HUES64 (cell line): ENCODE measurements around the gene CCNO.

Experiments
- H3K27ac ChIP-seq: 2 replicates; pipeline ENCODE4 v1.7.0; 2013; ENCODE audit warnings: low read depth, low read length, inconsistent platforms
- H3K27me3 ChIP-seq: 2 replicates; pipeline ENCODE4 v1.6.1; 2013; ENCODE audit warnings: mild to moderate bottlenecking, low read length; ENCODE audit not compliant: insufficient read depth
- H3K36me3 ChIP-seq: 2 replicates; pipeline ENCODE4 v1.6.1; 2013; ENCODE audit warnings: mild to moderate bottlenecking, low read length; ENCODE audit not compliant: insufficient read depth
- H3K4me1 ChIP-seq: 2 replicates; pipeline ENCODE4 v1.6.1; 2013; ENCODE audit warnings: mild to moderate bottlenecking, low read length, moderate library complexity; ENCODE audit not compliant: insufficient read depth
- H3K4me3 ChIP-seq: 2 replicates; pipeline ENCODE4 v1.5.1; 2013; ENCODE audit warnings: mild to moderate bottlenecking, low read length, moderate library complexity
- H3K9ac ChIP-seq: 2 replicates; pipeline ENCODE4 v1.6.1; 2013; ENCODE audit warnings: mild to moderate bottlenecking, low read depth, low read length
- H3K9me3 ChIP-seq: 2 replicates; pipeline ENCODE4 v1.6.1; 2013; ENCODE audit warnings: low read depth, low read length; ENCODE audit not compliant: insufficient read depth
- WGBS: fragments of 150-250, 120-280 bp; methylation state at CpG from one replicate; pipeline ENCODE4 v1.1.7; 2013; ENCODE audit warnings: missing lambda C conversion rate; 5-methylcytosine and 5-hydroxymethylcytosine counted together

Gene CCNO

GRCh38 chr5:55222092-55222984 is 11.1 kb downstream of the CCNO start:
- no peak overlapping the region for H3K4me3 ChIP-seq
- H3K9ac ChIP-seq = no peak overlapping the region
- peaks cover 99% of the 10 kb centered on the region for H3K27me3 ChIP-seq
- no peaks in the 10 kb centered on the region for H3K9me3 ChIP-seq
- 9% methylated on average over 30 of the region's 30 CpGs for WGBS
- H3K4me1 ChIP-seq = peaks cover 33% of the 10 kb centered on the region
- no peaks in the 10 kb centered on the region for H3K36me3 ChIP-seq
- H3K27ac ChIP-seq = no peak overlapping the region

- peak overlapping the region; percentile 50 for H3K4me3 ChIP-seq
- peaks cover 33% of the 10 kb centered on the region for H3K4me1 ChIP-seq
These were observed 12.8 kb downstream of the CCNO start for GRCh38 chr5:55220433-55221185.

GRCh38 chr5:55219770-55220169 is 13.6 kb downstream of the CCNO start:
- Histone ChIP-seq H3K27me3 (peaks cover 79% of the 10 kb centered on the region), H3K9me3 (no peaks in the 10 kb centered on the region), H3K27ac (no peak overlapping the region), H3K4me3 (peak overlapping the region; percentile 50), H3K9ac (no peak overlapping the region), H3K36me3 (no peaks in the 10 kb centered on the region), H3K4me1 (peaks cover 33% of the 10 kb centered on the region)
- 84% methylated on average over 3 of the region's 3 CpGs for WGBS

More at GRCh38 chr5:55220433-55221185, 12.8 kb downstream of the CCNO start:
- WGBS = under 1% methylated on average over 62 of the region's 62 CpGs
- Histone ChIP-seq H3K27me3 (peaks cover 87% of the 10 kb centered on the region), H3K36me3 (no peaks in the 10 kb centered on the region), H3K9me3 (no peaks in the 10 kb centered on the region), H3K27ac (no peak overlapping the region), H3K9ac (no peak overlapping the region)

GRCh38 chr5:55218967-55219366 is 14.4 kb downstream of the CCNO start:
- Histone ChIP-seq H3K9ac (no peak overlapping the region), H3K4me1 (peaks cover 33% of the 10 kb centered on the region), H3K27ac (no peak overlapping the region), H3K4me3 (no peak overlapping the region), H3K9me3 (no peaks in the 10 kb centered on the region), H3K36me3 (no peaks in the 10 kb centered on the region), H3K27me3 (peaks cover 71% of the 10 kb centered on the region)
- whole genome bisulfite sequencing = 53% methylated on average over 3 of the region's 4 CpGs

- 93% methylated on average over 1 of the region's 2 CpGs for WGBS
- H3K9me3 ChIP-seq = no peaks in the 10 kb centered on the region
- no peaks in the 10 kb centered on the region for H3K4me1 ChIP-seq
- peaks cover 9% of the 10 kb centered on the region; the same call in 1 of the 2 replicates for H3K27me3 ChIP-seq
- no peak overlapping the region for H3K9ac ChIP-seq
- no peak overlapping the region for H3K4me3 ChIP-seq
- no peaks in the 10 kb centered on the region for H3K36me3 ChIP-seq
- H3K27ac ChIP-seq = no peak overlapping the region
These were observed 22.1 kb downstream of the CCNO start for GRCh38 chr5:55211184-55211874.

- WGBS = 96% methylated on average over 2 of the region's 2 CpGs
- Histone ChIP-seq H3K9me3 (no peaks in the 10 kb centered on the region), H3K27ac (no peak overlapping the region), H3K36me3 (no peaks in the 10 kb centered on the region), H3K9ac (no peak overlapping the region), H3K4me3 (no peak overlapping the region), H3K27me3 (peaks cover 12% of the 10 kb centered on the region; the same call in 1 of the 2 replicates), H3K4me1 (no peaks in the 10 kb centered on the region)
These were observed 28.4 kb downstream of the CCNO start for GRCh38 chr5:55205001-55205400.

- WGBS = 94% methylated on average over 2 of the region's 2 CpGs
- no peak overlapping the region for H3K9ac ChIP-seq
- H3K4me3 ChIP-seq = no peak overlapping the region
- H3K27ac ChIP-seq = no peak overlapping the region
- no peaks in the 10 kb centered on the region for H3K36me3 ChIP-seq
- H3K4me1 ChIP-seq = no peaks in the 10 kb centered on the region
- no peaks in the 10 kb centered on the region for H3K9me3 ChIP-seq
- H3K27me3 ChIP-seq = peaks cover 37% of the 10 kb centered on the region
These were observed 42.2 kb downstream of the CCNO start for GRCh38 chr5:55191165-55191564.

- WGBS = 85% methylated on average over 4 of the region's 6 CpGs
- peaks cover 44% of the 10 kb centered on the region for H3K27me3 ChIP-seq
These were observed 44.5 kb downstream of the CCNO start for GRCh38 chr5:55188656-55189540.

GRCh38 chr5:55187370-55187769 is 46.0 kb downstream of the CCNO start:
- no peaks in the 10 kb centered on the region for H3K36me3 ChIP-seq
- 47% methylated on average over 4 of the region's 4 CpGs for WGBS
- H3K4me1 ChIP-seq = no peaks in the 10 kb centered on the region
- peaks cover 40% of the 10 kb centered on the region for H3K27me3 ChIP-seq
- H3K27ac ChIP-seq = no peak overlapping the region
- H3K4me3 ChIP-seq = no peak overlapping the region
- no peak overlapping the region for H3K9ac ChIP-seq
- H3K9me3 ChIP-seq = no peaks in the 10 kb centered on the region

More at GRCh38 chr5:55188656-55189540, 44.5 kb downstream of the CCNO start:
- H3K9ac ChIP-seq = no peak overlapping the region
- H3K4me3 ChIP-seq = no peak overlapping the region
- H3K9me3 ChIP-seq = no peaks in the 10 kb centered on the region
- no peaks in the 10 kb centered on the region for H3K36me3 ChIP-seq
- no peak overlapping the region for H3K27ac ChIP-seq
- H3K4me1 ChIP-seq = no peaks in the 10 kb centered on the region
